A204.1 (cell line): ENCODE measurements around the gene SULT1C4.
"Not testable (repeated sequence)": the region's sequence is repeated elsewhere in the genome, so short reads cannot be mapped to it uniquely, and the experiment has no call there.

Source experiments
- FAIRE-seq: peaks from 2 replicates; lab custom pipeline; 2012; peaks lifted over from hg19 to GRCh38; lab: Jason Lieb, UNC

The SULT1C4 gene

DNA sequence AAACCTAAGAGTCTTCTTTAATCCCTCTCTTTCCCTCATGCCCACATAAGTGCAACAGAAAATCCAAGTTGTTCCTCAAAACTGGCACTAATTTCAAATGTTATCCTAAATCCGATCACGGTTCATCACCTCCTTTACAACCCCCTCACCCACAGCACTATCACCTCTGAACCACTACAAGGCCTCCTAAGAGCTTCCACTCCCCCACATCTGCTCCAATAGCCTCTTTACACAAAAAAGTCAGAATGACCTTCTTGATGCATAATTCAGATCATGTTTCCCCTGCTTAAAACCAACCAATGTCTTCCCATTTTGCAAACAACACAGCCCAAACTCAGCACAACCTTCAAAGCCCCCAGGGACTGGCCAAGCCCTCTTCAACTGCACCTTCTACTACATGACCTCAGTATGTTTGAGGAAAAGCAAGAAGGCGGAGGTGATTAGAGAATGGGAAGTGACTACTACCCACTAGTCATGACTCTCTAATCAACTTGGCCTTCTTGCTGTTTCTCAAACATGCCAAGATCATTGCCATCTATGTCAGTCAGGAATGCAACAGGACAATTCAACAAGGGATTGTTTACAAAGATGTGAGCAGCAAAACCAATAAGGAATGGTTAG, 36.6 kb downstream of the SULT1C4 start:
- FAIRE-seq = no peak

DNA sequence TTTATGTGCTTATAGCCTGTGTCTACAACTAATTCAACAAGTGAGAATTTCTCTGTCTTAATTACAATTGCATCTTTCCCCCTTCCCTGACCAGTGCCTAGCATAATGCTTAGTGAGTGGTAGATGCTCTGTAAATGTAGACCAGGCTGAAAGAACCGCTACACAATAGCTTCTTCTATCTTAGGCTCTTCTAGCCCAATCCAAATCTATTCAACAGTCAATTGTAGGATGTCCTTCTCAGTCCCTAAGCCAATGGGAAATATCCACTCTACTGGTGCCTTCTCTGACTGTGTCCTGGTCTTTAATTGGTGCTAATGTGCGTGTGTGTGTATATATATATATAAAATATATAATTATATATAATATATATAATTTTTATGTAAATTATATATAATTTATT, 37.2 kb downstream of the SULT1C4 start:
- FAIRE-seq = no peak

DNA sequence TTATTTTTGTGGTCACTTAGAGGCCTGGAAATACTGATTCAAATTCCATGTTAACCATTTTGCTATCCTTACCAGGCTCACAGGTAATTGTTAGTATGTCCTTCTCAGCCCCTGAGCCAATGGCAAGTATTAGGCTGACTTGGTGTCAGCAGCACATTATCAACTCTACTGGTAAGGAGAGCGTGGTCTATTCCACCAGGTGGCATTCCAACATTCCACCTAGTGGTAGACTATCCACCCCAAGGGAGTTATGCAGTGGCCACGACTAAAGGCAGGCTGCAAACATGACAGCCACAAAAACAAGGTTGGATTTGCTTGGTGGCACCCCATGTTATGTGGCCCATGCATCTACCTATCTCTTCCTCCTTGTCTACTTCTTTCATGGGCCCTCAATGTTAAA, 39.5 kb downstream of the SULT1C4 start:
- no peak for FAIRE-seq

DNA sequence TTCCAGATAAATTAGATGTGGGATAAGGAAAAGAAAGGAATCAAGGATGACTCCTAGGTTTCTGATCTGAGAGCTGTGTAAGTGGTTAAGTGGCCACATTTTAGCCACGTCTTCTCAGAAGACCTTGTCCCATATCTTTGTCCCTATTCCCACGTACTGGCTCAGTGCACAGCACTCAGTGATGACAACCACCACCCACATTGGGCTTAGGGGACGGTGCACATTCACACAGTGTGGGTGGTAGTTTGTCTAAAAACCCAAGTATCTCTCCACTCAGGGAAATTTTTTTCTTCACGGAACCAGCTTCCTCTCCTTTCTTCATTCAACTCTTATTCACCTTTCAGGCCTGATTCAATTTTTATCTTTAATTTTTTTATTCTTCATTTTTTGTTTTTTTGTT, 40.7 kb downstream of the SULT1C4 start:
- no peak for FAIRE-seq

DNA sequence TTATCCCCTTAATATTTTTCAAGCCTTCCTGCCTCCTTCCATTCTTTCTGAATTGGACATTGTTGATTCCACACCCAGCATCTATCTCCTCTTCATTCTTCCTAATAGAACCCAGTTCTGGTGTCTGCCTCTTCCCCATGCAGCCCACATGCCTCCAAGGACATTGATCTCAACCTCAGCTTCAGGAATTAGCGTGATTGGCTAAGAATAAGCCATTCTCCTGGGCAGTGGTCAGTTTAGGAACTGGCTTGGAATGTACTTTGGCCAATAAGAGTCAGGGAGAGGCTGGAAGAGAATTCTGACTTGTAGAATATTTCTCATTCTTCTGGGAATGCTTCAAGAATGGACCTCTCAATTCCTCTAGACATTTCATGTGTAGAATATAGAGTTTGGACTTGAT, 45.3 kb downstream of the SULT1C4 start:
- no peak for FAIRE-seq

DNA sequence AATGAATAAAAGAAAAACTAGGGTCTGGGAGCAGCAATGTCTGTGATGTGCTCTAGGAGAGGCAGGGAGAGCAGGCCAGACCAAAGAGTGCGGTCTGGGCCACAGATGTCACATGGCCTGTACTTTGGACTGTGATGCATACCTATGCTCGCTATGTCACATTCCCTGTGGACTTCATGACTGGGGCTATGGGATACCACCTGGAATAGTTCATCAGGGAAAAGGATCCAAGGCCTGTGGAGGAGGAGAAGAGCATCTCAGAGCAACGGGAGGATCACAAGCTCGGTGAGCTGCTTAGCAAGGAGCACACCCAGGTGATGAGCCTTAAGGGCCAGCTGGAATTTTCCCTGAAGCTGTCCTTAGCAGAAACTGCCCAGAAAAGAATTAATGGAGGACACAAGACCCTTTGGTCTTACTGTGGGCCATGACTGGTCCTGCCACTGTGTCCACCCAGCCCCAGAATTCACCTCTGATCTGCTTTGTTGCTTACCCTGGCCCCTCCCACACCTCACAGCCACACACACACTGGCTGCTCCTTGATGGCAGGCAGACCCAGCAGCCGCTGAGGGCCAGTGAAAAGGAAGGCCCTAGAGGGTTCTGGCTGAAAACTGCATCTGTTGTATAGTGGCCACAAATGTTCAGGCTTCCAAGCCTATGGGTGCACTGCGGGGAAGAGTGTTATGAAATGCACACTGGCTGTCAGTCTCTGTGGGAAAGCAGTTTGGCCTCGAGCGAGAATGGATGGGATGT, 45.9 kb downstream of the SULT1C4 start:
- no peak for FAIRE-seq

DNA sequence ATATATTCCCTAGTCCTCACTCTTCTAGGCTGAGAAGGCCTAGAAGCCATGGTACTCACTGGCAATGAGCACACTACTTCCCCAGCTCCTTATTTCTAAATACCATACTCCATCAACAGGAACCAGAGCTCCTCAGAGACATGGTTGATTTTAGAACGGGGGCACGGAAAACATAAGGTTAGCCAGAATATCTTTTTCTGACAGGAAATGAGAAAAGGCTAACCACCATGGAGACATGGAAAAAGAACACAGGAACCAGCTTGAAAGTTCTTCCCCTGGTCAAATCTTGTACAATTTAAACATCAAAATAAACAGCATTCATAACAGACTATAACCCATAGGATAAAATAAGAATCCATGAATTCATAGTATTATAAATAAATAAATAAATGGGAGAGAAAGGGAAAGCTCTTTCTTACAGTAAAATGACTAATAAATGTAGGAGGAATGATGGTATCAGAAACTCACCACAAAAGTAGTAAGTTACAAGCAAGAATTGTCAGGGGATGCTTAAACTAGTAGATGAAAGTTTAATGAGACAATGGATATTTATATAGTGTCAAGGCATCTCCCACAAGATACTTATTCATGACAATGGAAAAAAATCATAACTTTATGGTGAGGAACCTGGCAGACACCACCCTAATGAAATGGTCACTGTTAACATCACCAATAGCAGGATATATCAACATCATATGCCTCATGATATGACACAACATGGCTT, 50.7 kb downstream of the SULT1C4 start:
- FAIRE-seq = no peak

DNA sequence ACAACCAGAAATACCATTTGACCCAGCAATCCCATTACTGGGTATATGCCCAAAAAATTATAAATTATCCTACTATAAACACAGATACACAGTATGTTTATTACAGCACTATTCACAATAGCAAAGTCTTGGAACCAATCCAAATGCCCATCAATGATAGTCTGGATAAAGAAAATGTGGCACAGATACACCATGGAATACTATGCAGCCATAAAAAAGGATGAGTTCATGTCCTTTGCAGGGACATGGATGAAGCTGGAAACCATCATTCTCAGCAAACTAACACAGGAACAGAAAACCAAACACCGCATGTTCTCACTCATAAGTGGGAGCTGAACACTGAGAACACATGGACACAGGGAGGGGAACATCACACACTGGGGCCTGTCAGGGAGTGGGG, 57.8 kb downstream of the SULT1C4 start:
- FAIRE-seq = not testable (repeated sequence)

DNA sequence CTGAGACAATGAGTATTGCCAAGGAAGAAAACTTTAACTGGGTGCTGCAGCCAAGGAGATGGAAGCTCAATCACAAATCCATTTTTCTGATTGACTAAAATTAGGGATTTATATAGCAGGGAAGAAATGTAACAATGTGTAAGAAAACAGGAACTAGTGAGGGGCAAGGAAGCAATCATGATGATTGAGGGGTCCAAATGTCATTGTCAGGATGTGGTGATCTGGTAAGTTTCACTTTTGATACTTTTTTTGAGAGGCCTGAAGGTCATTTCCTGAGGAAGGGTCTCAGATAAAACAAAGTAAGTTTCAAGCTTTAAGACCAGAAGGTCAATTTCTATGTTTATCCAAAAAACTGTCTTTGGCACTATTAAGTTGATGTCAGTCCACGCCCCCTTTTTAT, 59.2 kb downstream of the SULT1C4 start:
- FAIRE-seq = no peak
